GM21528 (cell line): ENCODE measurements around the gene NME4.
"Not testable (repeated sequence)": the region's sequence is repeated elsewhere in the genome, so short reads cannot be mapped to it uniquely, and the experiment has no call there.

Source experiments
- ATAC-seq: cut with Tn5 transposase; IDR thresholded peaks from one replicate; pipeline ENCODE4 v1.9.1; 2021; ENCODE audit warnings: mild to moderate bottlenecking, moderate library complexity; ENCODE audit not compliant: unreplicated experiment, low FRiP score

Gene NME4

GRCh38 chr16:397135-397661 is at the start of gene NME4:
NME4 (plus strand) TSS chr16:397199; CDS start chr16:397223, 24 bp downstream.
- no peak for ATAC-seq

- ATAC-seq: no peak
These were observed 49.8 kb upstream of the NME4 start for GRCh38 chr16:347203-347602.

- ATAC-seq: not testable (repeated sequence)
These were observed 48.5 kb upstream of the NME4 start for GRCh38 chr16:348495-348894.

- no peak for ATAC-seq
These were observed 47.8 kb upstream of the NME4 start for GRCh38 chr16:349211-349610.

- no peak for ATAC-seq
These were observed 46.8 kb upstream of the NME4 start for GRCh38 chr16:350203-350602.

GRCh38 chr16:351804-352520 is 45.0 kb upstream of the NME4 start:
- peak; percentile 23 for ATAC-seq

GRCh38 chr16:352547-353403 is 44.2 kb upstream of the NME4 start, which contains the start of gene AXIN1:
AXIN1 (minus strand) TSS chr16:352723; CDS start chr16:347025, 5,698 bp downstream.
- ATAC-seq: peak; percentile 51

- peak; percentile 3 for ATAC-seq
These were observed 43.4 kb upstream of the NME4 start for GRCh38 chr16:353404-354290.

GRCh38 chr16:354291-354881 is 42.6 kb upstream of the NME4 start:
- no peak for ATAC-seq

GRCh38 chr16:354971-355461 is 42.0 kb upstream of the NME4 start:
- no peak for ATAC-seq

GRCh38 chr16:356741-357140 is 40.3 kb upstream of the NME4 start:
- ATAC-seq: no peak

- no peak for ATAC-seq
These were observed 37.8 kb upstream of the NME4 start for GRCh38 chr16:359067-359763.

- ATAC-seq: no peak
These were observed 36.9 kb upstream of the NME4 start for GRCh38 chr16:359871-360697.

- ATAC-seq: no peak
These were observed 36.2 kb upstream of the NME4 start for GRCh38 chr16:360698-361336.

GRCh38 chr16:361341-361871 is 35.6 kb upstream of the NME4 start:
- ATAC-seq: no peak

- no peak for ATAC-seq
These were observed 34.9 kb upstream of the NME4 start for GRCh38 chr16:361872-362701.

- not testable (repeated sequence) for ATAC-seq
These were observed 34.3 kb upstream of the NME4 start for GRCh38 chr16:362702-362999.
